ENCODE measurements around the gene MARCHF3.

The MARCHF3 gene

GRCh38 chr5:127001621-127002296, 28.6 kb downstream of the MARCHF3 start:
- Histone ChIP-seq H3K4me1 (ENCODE audit: control insufficient read depth, insufficient read depth, low read length) (no peaks in the 10 kb centered on the region), H3K9me3 (ENCODE audit: control insufficient read depth in 2 of 2, low read length in 2 of 2) (no peaks in the 10 kb centered on the region), H3K27ac (ENCODE audit: low read length) (no peak overlapping the region), H3K36me3 (ENCODE audit: control insufficient read depth in 2 of 2, insufficient read depth in 2 of 2, low read length in 2 of 2) (no peaks in the 10 kb centered on the region), H3K9ac (ENCODE audit: low read length in 2 of 2) (no peak overlapping the region), H3K27me3 (ENCODE audit: control insufficient read depth in 1 of 2, insufficient read depth in 2 of 2, low read length in 2 of 2) (no peaks in the 10 kb centered on the region), H3K4me3 (ENCODE audit: low read length in 2 of 2) (no peak overlapping the region)

- Histone ChIP-seq H3K27me3 (ENCODE audit: control insufficient read depth in 1 of 2, insufficient read depth in 2 of 2, low read length in 2 of 2) (no peaks in the 10 kb centered on the region), H3K4me1 (ENCODE audit: control insufficient read depth, insufficient read depth, low read length) (no peaks in the 10 kb centered on the region), H3K9me3 (ENCODE audit: control insufficient read depth in 2 of 2, low read length in 2 of 2) (no peaks in the 10 kb centered on the region), H3K27ac (ENCODE audit: low read length) (no peak overlapping the region), H3K9ac (ENCODE audit: low read length in 2 of 2) (no peak overlapping the region), H3K36me3 (ENCODE audit: control insufficient read depth in 2 of 2, insufficient read depth in 2 of 2, low read length in 2 of 2) (no peaks in the 10 kb centered on the region), H3K4me3 (ENCODE audit: low read length in 2 of 2) (no peak overlapping the region)
These were observed 31.3 kb downstream of the MARCHF3 start for GRCh38 chr5:126998895-126999570.

GRCh38 chr5:126998201-126998631, 32.1 kb downstream of the MARCHF3 start:
- Histone ChIP-seq H3K4me1 (ENCODE audit: control insufficient read depth, insufficient read depth, low read length) (no peaks in the 10 kb centered on the region), H3K4me3 (ENCODE audit: low read length in 2 of 2) (no peak overlapping the region), H3K27ac (ENCODE audit: low read length) (no peak overlapping the region)

GRCh38 chr5:126995689-126996088, 34.7 kb downstream of the MARCHF3 start:
- H3K4me1 ChIP-seq (ENCODE audit: control insufficient read depth, insufficient read depth, low read length), result no peaks in the 10 kb centered on the region
- no peaks in the 10 kb centered on the region for H3K36me3 ChIP-seq (ENCODE audit: control insufficient read depth in 2 of 2, insufficient read depth in 2 of 2, low read length in 2 of 2)
- H3K4me3 ChIP-seq (ENCODE audit: low read length in 2 of 2), result no peak overlapping the region
- H3K27ac ChIP-seq (ENCODE audit: low read length), result no peak overlapping the region
- no peak overlapping the region for H3K9ac ChIP-seq (ENCODE audit: low read length in 2 of 2)
- no peaks in the 10 kb centered on the region for H3K27me3 ChIP-seq (ENCODE audit: control insufficient read depth in 1 of 2, insufficient read depth in 2 of 2, low read length in 2 of 2)
- no peaks in the 10 kb centered on the region for H3K9me3 ChIP-seq (ENCODE audit: control insufficient read depth in 2 of 2, low read length in 2 of 2)

More at GRCh38 chr5:126998201-126998631, 32.1 kb downstream of the MARCHF3 start:
- no peaks in the 10 kb centered on the region for H3K27me3 ChIP-seq (ENCODE audit: control insufficient read depth in 1 of 2, insufficient read depth in 2 of 2, low read length in 2 of 2)
- no peaks in the 10 kb centered on the region for H3K9me3 ChIP-seq (ENCODE audit: control insufficient read depth in 2 of 2, low read length in 2 of 2)
- H3K36me3 ChIP-seq (ENCODE audit: control insufficient read depth in 2 of 2, insufficient read depth in 2 of 2, low read length in 2 of 2), result no peaks in the 10 kb centered on the region
- no peak overlapping the region for H3K9ac ChIP-seq (ENCODE audit: low read length in 2 of 2)

GRCh38 chr5:126995039-126995438, 35.3 kb downstream of the MARCHF3 start:
- H3K4me3 ChIP-seq (ENCODE audit: low read length in 2 of 2), result no peak overlapping the region
- no peak overlapping the region for H3K27ac ChIP-seq (ENCODE audit: low read length)
- no peak overlapping the region for H3K9ac ChIP-seq (ENCODE audit: low read length in 2 of 2)
- H3K36me3 ChIP-seq (ENCODE audit: control insufficient read depth in 2 of 2, insufficient read depth in 2 of 2, low read length in 2 of 2), result no peaks in the 10 kb centered on the region
- H3K4me1 ChIP-seq (ENCODE audit: control insufficient read depth, insufficient read depth, low read length), result no peaks in the 10 kb centered on the region
- H3K9me3 ChIP-seq (ENCODE audit: control insufficient read depth in 2 of 2, low read length in 2 of 2), result no peaks in the 10 kb centered on the region
- no peaks in the 10 kb centered on the region for H3K27me3 ChIP-seq (ENCODE audit: control insufficient read depth in 1 of 2, insufficient read depth in 2 of 2, low read length in 2 of 2)

- Histone ChIP-seq H3K4me1 (ENCODE audit: control insufficient read depth, insufficient read depth, low read length) (no peaks in the 10 kb centered on the region), H3K36me3 (ENCODE audit: control insufficient read depth in 2 of 2, insufficient read depth in 2 of 2, low read length in 2 of 2) (no peaks in the 10 kb centered on the region), H3K9ac (ENCODE audit: low read length in 2 of 2) (no peak overlapping the region), H3K27me3 (ENCODE audit: control insufficient read depth in 1 of 2, insufficient read depth in 2 of 2, low read length in 2 of 2) (no peaks in the 10 kb centered on the region), H3K27ac (ENCODE audit: low read length) (no peak overlapping the region), H3K4me3 (ENCODE audit: low read length in 2 of 2) (no peak overlapping the region), H3K9me3 (ENCODE audit: control insufficient read depth in 2 of 2, low read length in 2 of 2) (no peaks in the 10 kb centered on the region)
These were observed 35.9 kb downstream of the MARCHF3 start for GRCh38 chr5:126994485-126994884.

GRCh38 chr5:126988021-126988569, 42.3 kb downstream of the MARCHF3 start:
- H3K36me3 ChIP-seq (ENCODE audit: control insufficient read depth in 2 of 2, insufficient read depth in 2 of 2, low read length in 2 of 2), result no peaks in the 10 kb centered on the region
- no peak overlapping the region for H3K4me3 ChIP-seq (ENCODE audit: low read length in 2 of 2)
- H3K4me1 ChIP-seq (ENCODE audit: control insufficient read depth, insufficient read depth, low read length), result no peaks in the 10 kb centered on the region
- H3K9ac ChIP-seq (ENCODE audit: low read length in 2 of 2), result no peak overlapping the region
- no peak overlapping the region for H3K27ac ChIP-seq (ENCODE audit: low read length)
- no peaks in the 10 kb centered on the region for H3K9me3 ChIP-seq (ENCODE audit: control insufficient read depth in 2 of 2, low read length in 2 of 2)
- no peaks in the 10 kb centered on the region for H3K27me3 ChIP-seq (ENCODE audit: control insufficient read depth in 1 of 2, insufficient read depth in 2 of 2, low read length in 2 of 2)

- H3K9me3 ChIP-seq (ENCODE audit: control insufficient read depth in 2 of 2, low read length in 2 of 2), result no peaks in the 10 kb centered on the region
- H3K27ac ChIP-seq (ENCODE audit: low read length), result no peak overlapping the region
- H3K4me1 ChIP-seq (ENCODE audit: control insufficient read depth, insufficient read depth, low read length), result no peaks in the 10 kb centered on the region
- H3K9ac ChIP-seq (ENCODE audit: low read length in 2 of 2), result no peak overlapping the region
- H3K4me3 ChIP-seq (ENCODE audit: low read length in 2 of 2), result no peak overlapping the region
- no peaks in the 10 kb centered on the region for H3K27me3 ChIP-seq (ENCODE audit: control insufficient read depth in 1 of 2, insufficient read depth in 2 of 2, low read length in 2 of 2)
- no peaks in the 10 kb centered on the region for H3K36me3 ChIP-seq (ENCODE audit: control insufficient read depth in 2 of 2, insufficient read depth in 2 of 2, low read length in 2 of 2)
These were observed 43.0 kb downstream of the MARCHF3 start for GRCh38 chr5:126987271-126987899.

- H3K4me3 ChIP-seq (ENCODE audit: low read length in 2 of 2), result no peak overlapping the region
- no peaks in the 10 kb centered on the region for H3K4me1 ChIP-seq (ENCODE audit: control insufficient read depth, insufficient read depth, low read length)
- H3K9ac ChIP-seq (ENCODE audit: low read length in 2 of 2), result no peak overlapping the region
- no peaks in the 10 kb centered on the region for H3K9me3 ChIP-seq (ENCODE audit: control insufficient read depth in 2 of 2, low read length in 2 of 2)
- no peaks in the 10 kb centered on the region for H3K36me3 ChIP-seq (ENCODE audit: control insufficient read depth in 2 of 2, insufficient read depth in 2 of 2, low read length in 2 of 2)
- no peak overlapping the region for H3K27ac ChIP-seq (ENCODE audit: low read length)
- no peaks in the 10 kb centered on the region for H3K27me3 ChIP-seq (ENCODE audit: control insufficient read depth in 1 of 2, insufficient read depth in 2 of 2, low read length in 2 of 2)
These were observed 45.7 kb downstream of the MARCHF3 start for GRCh38 chr5:126984632-126985031.

- Histone ChIP-seq H3K9me3 (ENCODE audit: control insufficient read depth in 2 of 2, low read length in 2 of 2) (no peaks in the 10 kb centered on the region), H3K9ac (ENCODE audit: low read length in 2 of 2) (no peak overlapping the region), H3K36me3 (ENCODE audit: control insufficient read depth in 2 of 2, insufficient read depth in 2 of 2, low read length in 2 of 2) (no peaks in the 10 kb centered on the region), H3K27ac (ENCODE audit: low read length) (no peak overlapping the region), H3K27me3 (ENCODE audit: control insufficient read depth in 1 of 2, insufficient read depth in 2 of 2, low read length in 2 of 2) (no peaks in the 10 kb centered on the region), H3K4me3 (ENCODE audit: low read length in 2 of 2) (no peak overlapping the region), H3K4me1 (ENCODE audit: control insufficient read depth, insufficient read depth, low read length) (no peaks in the 10 kb centered on the region)
These were observed 46.5 kb downstream of the MARCHF3 start for GRCh38 chr5:126983874-126984266.

Measured in stomach smooth muscle (tissue), 2 donors.